Osteocyte (in vitro differentiated cells): ENCODE data around the gene THOC7. TPM values are rescaled to one million over a fixed set of nuclear protein-coding genes. Genes with fewer than 3 reads are reported as not detected.

ENCODE experiments used
- DNase-seq: peaks from one replicate; pipeline ENCODE4 v3.0.0; 2021; ENCODE audit warnings: mixed read lengths; ENCODE audit not compliant: unreplicated experiment; ENCODE audit errors: extremely low spot score
- H3K27ac Mint-ChIP-seq: one replicate; pipeline ENCODE4 v1.8.0; 2021; ENCODE audit warnings: mild to moderate bottlenecking, mixed read lengths; ENCODE audit not compliant: unreplicated experiment
- H3K27me3 Mint-ChIP-seq: one replicate; pipeline ENCODE4 v1.8.0; 2021; ENCODE audit warnings: mixed read lengths; ENCODE audit not compliant: unreplicated experiment
- H3K36me3 Mint-ChIP-seq: one replicate; pipeline ENCODE4 v1.8.0; 2021; ENCODE audit warnings: mixed read lengths; ENCODE audit not compliant: unreplicated experiment
- H3K4me1 Mint-ChIP-seq: one replicate; pipeline ENCODE4 v1.8.0; 2021; ENCODE audit warnings: mixed read lengths; ENCODE audit not compliant: unreplicated experiment
- H3K4me3 Mint-ChIP-seq: one replicate; pipeline ENCODE4 v1.8.0; 2021; ENCODE audit warnings: mild to moderate bottlenecking, moderate library complexity, mixed read lengths; ENCODE audit not compliant: unreplicated experiment
- H3K9me3 Mint-ChIP-seq: one replicate; pipeline ENCODE4 v1.8.0; 2021; ENCODE audit warnings: mixed read lengths; ENCODE audit not compliant: unreplicated experiment
- total RNA-seq: library from RNA; stranded (reverse); gene quantifications from 2 replicates; pipeline ENCODE4 v1.2.1, GENCODE V29; 2021
- TF ChIP-seq, protein P1 (sequence below): fragments of 200-600 bp; sonication (generic); IDR thresholded peaks from 2 replicates; pipeline ENCODE4 v1.5.0; 2021; ENCODE audit warnings: antibody characterized with exemption, mild to moderate bottlenecking, moderate library complexity

The THOC7 gene
- total RNA-seq, 1 donor from 2014 or later, result 59.4 TPM

DNA sequence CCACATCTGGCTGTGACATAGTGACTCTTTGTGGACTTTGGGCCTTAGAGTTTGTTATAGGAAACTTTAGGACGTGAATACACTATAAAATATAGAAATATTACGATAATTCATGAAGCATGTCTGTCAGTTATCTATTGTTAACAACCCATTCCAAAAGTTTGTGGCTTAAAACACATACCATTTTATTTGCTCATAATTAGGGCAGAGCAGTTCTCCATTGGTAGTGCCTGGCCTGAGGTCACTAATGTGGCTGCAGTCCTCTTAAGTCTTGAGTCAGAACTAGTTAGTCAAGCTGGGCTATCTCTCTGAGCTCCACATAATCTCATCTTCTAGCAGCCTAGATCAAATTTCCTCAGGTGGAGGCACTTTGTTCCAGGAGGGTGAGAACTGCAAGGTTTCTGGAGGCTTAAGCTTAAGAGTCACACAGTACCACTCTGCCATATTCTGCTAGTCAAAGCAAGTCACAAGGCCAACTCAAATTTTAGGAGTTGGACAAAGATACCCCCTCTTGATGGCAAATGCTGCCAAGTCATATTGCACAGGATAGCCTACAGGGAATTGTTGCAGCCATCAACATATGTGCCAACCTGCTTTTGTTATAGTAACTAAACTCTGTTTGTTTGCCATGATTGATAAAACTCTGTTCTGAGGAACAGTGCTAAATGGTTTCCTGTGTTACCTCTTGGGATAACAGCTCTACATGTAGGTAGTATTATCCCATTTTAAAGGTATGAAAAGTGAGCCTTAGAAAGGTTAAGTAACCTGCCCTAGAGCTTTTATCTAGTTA is 8.7 kb upstream of the THOC7 start:
- Mint-ChIP-seq H3K9me3 (no peaks in the 10 kb centered on the region), H3K36me3 (no peaks in the 10 kb centered on the region), H3K27ac (no peak overlapping the region), H3K27me3 (no peaks in the 10 kb centered on the region), H3K4me1 (peaks cover 21% of the 10 kb centered on the region), H3K4me3 (no peak overlapping the region)
- TF ChIP-seq, protein P1, sequence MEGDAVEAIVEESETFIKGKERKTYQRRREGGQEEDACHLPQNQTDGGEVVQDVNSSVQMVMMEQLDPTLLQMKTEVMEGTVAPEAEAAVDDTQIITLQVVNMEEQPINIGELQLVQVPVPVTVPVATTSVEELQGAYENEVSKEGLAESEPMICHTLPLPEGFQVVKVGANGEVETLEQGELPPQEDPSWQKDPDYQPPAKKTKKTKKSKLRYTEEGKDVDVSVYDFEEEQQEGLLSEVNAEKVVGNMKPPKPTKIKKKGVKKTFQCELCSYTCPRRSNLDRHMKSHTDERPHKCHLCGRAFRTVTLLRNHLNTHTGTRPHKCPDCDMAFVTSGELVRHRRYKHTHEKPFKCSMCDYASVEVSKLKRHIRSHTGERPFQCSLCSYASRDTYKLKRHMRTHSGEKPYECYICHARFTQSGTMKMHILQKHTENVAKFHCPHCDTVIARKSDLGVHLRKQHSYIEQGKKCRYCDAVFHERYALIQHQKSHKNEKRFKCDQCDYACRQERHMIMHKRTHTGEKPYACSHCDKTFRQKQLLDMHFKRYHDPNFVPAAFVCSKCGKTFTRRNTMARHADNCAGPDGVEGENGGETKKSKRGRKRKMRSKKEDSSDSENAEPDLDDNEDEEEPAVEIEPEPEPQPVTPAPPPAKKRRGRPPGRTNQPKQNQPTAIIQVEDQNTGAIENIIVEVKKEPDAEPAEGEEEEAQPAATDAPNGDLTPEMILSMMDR, result no peak
- no peak for DNase-seq

DNA sequence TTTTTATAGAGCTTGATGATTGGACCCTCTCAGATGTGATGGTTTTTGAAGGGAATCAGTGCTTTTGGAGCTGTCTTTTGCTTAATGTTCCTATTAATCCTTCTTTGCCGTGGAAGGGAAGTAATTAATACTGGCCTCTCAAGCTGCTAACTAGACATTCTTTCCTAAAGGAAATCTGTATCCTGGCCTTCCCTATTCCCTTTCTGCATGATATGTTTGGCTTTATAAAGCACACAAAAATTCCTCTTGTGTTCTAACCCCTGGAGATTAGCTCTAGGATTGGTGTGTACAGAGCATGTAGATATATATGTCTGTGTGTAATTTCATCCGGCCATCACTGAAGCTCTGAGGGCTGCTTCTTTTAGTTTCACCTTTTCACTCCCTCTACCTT is 7.0 kb upstream of the THOC7 start:
- DNase-seq, result no peak
- H3K9me3 Mint-ChIP-seq, result no peaks in the 10 kb centered on the region
- TF ChIP-seq, protein P1, result no peak
- peaks cover 2% of the 10 kb centered on the region for H3K36me3 Mint-ChIP-seq
- H3K4me3 Mint-ChIP-seq, result no peak overlapping the region
- H3K27me3 Mint-ChIP-seq, result no peaks in the 10 kb centered on the region
- H3K4me1 Mint-ChIP-seq, result peaks cover 11% of the 10 kb centered on the region
- no peak overlapping the region for H3K27ac Mint-ChIP-seq

DNA sequence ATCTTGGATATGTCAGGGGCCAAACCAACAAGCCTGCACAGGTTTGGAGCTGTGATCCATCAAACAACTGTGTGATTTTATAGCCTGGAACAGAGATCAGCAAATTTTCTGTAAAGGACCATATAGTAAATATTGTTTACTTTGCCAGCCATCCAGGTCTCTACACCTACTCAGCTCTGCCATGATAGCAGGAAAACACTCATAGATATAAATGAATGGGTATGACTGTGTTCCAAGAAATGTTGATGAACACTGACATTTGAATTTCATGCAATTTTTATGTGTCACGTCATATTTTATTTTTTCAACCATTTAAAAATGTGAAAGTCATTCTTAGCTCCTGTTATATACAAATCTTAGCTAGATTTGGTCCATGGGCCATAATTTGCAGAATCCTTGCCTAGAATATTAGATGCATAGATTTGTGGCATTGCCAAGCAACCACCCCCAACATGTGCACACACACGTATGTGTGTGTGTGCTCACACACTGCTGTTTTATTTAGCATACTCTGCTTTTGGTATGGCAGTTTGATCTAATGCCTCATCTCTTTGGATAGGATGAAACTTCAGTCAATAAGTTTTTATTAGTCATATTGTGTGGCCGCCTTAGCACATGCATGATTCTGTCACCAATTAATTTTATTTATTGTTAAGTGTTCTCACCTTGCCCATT is 6.5 kb upstream of the THOC7 start:
- TF ChIP-seq, protein P1, result no peak
- Mint-ChIP-seq H3K27ac (no peak overlapping the region), H3K27me3 (no peaks in the 10 kb centered on the region), H3K4me3 (no peak overlapping the region), H3K4me1 (peaks cover 10% of the 10 kb centered on the region), H3K36me3 (peaks cover 2% of the 10 kb centered on the region), H3K9me3 (no peaks in the 10 kb centered on the region)
- DNase-seq, result no peak

DNA sequence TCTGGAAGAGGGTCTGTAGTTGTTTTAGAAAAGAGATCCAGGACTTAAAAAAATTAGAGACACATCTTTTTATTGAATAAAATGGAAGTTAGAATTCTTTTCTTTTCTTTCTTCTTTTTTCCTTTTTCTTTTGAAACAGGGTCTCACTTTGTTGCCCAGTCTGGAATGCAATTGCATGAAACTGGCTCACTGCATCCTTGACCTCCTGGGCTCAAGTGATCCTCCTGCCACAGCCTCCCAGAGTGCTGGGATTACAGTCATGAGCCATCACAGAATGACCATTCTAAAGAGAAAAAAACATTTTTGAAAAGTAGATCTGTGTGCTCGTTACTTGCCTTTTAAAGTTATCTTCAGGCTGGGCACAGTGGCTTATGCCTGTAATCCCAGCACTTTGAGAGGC is 3.6 kb upstream of the THOC7 start:
- no peak overlapping the region for H3K27ac Mint-ChIP-seq
- no peak for DNase-seq
- TF ChIP-seq, protein P1, result no peak
- peaks cover 2% of the 10 kb centered on the region for H3K36me3 Mint-ChIP-seq
- no peak overlapping the region for H3K4me3 Mint-ChIP-seq
- H3K9me3 Mint-ChIP-seq, result no peaks in the 10 kb centered on the region
- no peaks in the 10 kb centered on the region for H3K27me3 Mint-ChIP-seq
- peaks cover 23% of the 10 kb centered on the region for H3K4me1 Mint-ChIP-seq

DNA sequence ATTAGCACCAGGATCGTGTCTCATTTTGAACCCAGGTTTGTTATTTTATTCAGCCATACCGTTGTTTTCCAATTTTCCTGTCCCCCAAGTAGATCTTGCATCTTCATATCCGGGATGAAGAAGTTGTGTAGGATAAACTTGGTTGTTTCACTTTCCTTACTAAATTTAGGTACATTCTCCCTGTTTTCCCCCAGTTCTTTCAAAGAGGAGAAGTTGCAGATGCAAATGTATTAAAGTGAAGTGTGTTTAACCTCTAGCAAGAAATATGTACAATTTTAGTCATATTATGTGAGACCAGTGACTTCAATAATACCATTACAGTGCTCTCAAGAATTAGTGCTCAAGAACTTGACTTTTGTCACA is 1.3 kb upstream of the THOC7 start:
- TF ChIP-seq, protein P1, result no peak
- Mint-ChIP-seq H3K9me3 (no peaks in the 10 kb centered on the region), H3K4me1 (peaks cover 22% of the 10 kb centered on the region), H3K36me3 (peaks cover 2% of the 10 kb centered on the region), H3K4me3 (peak overlapping the region; percentile 75), H3K27ac (peak overlapping the region; percentile 83), H3K27me3 (no peaks in the 10 kb centered on the region)
- no peak for DNase-seq
